BLaER1 (cell line): ENCODE results near the gene SLC25A33.

ENCODE experiments used
- H3K27ac ChIP-seq: shearing (Covaris generic); formaldehyde crosslinking; 2 replicates; pipeline ENCODE4 v1.8.1; 2022
- H3K27me3 ChIP-seq: shearing (Covaris generic); formaldehyde crosslinking; 2 replicates; pipeline ENCODE4 v1.8.1; 2022
- H3K36me3 ChIP-seq: shearing (Covaris generic); formaldehyde crosslinking; 2 replicates; pipeline ENCODE4 v1.8.1; 2022
- H3K4me1 ChIP-seq: shearing (Covaris generic); formaldehyde crosslinking; 2 replicates; pipeline ENCODE4 v1.8.1; 2022
- H3K4me2 ChIP-seq: shearing (Covaris generic); formaldehyde crosslinking; 2 replicates; pipeline ENCODE4 v1.8.1; 2022
- H3K4me3 ChIP-seq: shearing (Covaris generic); formaldehyde crosslinking; 2 replicates; pipeline ENCODE4 v1.8.1; 2022
- H3K9ac ChIP-seq: shearing (Covaris generic); formaldehyde crosslinking; 2 replicates; pipeline ENCODE4 v1.8.1; 2022
- H3K9me3 ChIP-seq: shearing (Covaris generic); formaldehyde crosslinking; 2 replicates; pipeline ENCODE4 v1.8.1; 2022
- H4K20me1 ChIP-seq: shearing (Covaris generic); formaldehyde crosslinking; 2 replicates; pipeline ENCODE4 v1.8.1; 2022
- Cebpa-rat ChIP-seq: shearing (Covaris generic); IDR thresholded peaks from 2 replicates; pipeline ENCODE4 v1.8.1; 2022

Gene SLC25A33

DNA sequence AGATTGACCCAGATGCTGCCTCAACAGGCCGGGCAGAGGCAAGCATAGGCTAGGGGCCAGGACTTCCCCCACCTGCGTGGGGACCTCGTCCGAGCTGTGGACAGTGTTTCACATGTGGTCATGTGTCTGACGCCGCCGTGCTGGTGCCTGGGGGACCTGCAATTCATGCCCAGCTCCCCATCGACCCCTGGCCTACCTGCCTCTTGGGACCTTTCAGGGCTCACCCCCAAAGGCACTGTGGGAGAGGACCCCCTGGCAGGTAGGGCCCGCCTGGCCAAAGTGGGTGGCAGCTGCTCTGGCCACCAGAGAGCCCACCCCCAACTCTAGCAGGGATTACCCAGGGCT is 53.9 kb downstream of the SLC25A33 start:
- Histone ChIP-seq H4K20me1 (peaks cover 91% of the 10 kb centered on the region), H3K9ac (peak overlapping the region; percentile 87), H3K4me3 (peak overlapping the region; percentile 96), H3K27ac (peak overlapping the region; percentile 95), H3K27me3 (no peaks in the 10 kb centered on the region), H3K36me3 (peaks cover 37% of the 10 kb centered on the region), H3K9me3 (no peaks in the 10 kb centered on the region), H3K4me2 (peak overlapping the region; percentile 99), H3K4me1 (peaks cover 81% of the 10 kb centered on the region)
- TF ChIP-seq Cebpa-rat, result no peak

DNA sequence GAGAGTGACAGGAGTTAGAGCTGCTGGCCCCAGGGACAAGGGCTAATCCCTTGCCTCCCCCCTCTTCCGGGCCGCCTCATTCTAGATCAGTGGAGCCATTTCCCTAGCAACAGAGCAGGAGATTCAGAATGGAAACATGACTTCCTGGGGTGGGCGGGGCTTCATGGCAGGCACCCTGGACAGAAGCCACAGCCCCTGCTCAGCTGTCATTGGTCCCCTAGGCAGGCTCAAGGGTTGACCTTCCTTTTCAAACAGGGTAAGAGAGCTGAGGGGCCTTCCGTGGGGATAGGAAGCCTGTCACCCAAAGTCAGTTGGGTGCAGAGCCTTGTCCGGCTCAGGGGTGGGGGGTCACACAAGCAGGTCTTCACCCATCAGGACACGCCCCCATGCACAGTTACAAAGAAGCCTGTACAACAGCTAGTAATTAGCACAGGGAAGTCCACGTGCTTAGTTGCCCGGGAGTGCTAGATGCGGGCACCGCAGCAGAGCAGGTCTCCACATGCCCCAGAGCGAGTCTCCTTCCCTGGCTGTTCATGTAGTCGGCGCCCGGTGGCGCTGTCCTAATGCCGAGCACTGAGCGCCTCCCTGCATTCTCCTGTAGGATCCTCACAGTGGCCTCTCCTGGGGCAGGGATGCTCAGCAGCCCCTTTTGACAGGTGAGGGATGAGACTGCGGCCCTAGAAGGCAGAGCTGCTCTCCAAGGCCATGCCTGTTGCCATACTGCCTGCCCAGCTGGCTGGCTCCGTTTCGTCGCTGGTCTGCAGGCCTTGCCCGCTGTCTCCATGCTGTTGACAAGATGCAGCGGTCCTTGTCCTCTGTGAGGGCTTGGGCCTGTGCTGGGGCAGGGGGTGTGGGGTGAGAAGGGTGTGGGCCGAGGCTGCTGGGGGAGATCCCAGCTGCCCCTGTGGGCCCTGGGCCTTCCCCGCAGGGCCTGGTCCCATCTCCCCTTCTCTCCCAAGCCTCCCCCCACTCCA is 54.5 kb downstream of the SLC25A33 start:
- TF ChIP-seq Cebpa-rat, result no peak
- Histone ChIP-seq H4K20me1 (peaks cover 98% of the 10 kb centered on the region), H3K27me3 (no peaks in the 10 kb centered on the region), H3K4me3 (peak overlapping the region; percentile 96), H3K9me3 (no peaks in the 10 kb centered on the region), H3K27ac (peak overlapping the region; percentile 95), H3K9ac (peak overlapping the region; percentile 87), H3K36me3 (peaks cover 43% of the 10 kb centered on the region), H3K4me2 (peak overlapping the region; percentile 99), H3K4me1 (peaks cover 83% of the 10 kb centered on the region)

DNA sequence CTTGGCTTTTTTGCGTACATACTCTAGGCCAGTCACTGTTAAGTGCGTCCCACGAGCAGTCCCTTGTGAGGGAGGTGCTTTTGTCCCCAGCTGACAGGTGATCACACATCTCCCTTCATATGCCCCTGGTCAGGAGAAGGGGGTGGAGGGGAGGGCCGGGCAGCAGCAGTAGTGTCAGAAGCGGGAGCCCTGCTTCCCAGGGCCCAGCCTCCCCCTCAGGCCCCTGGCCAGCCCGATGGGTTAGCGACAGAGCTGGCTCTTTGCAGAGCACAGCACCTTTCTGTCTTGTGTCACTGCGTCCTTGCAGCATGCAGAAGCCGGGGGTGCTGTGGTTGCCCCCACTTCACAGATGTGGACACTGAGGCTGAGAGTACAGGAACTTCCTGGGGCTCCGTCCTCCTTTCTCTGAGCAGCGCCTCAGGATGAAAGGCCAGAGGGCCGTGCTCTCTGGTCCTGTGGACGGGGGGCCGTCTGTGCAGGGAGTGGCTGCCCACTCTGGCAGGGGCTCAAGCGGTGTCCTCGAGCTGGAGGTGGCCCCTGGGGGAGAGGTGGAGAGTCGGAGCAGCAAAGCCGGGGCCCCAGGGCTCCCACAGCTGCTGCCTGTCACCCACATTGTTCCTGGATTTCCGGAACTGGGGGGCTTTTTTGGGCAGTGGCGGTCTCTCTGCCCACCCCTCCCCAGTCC is 55.3 kb downstream of the SLC25A33 start:
- Histone ChIP-seq H3K27me3 (no peaks in the 10 kb centered on the region), H3K9me3 (no peaks in the 10 kb centered on the region), H3K4me2 (peak overlapping the region; percentile 99), H3K9ac (peak overlapping the region; percentile 70), H3K36me3 (peaks cover 52% of the 10 kb centered on the region), H3K27ac (peak overlapping the region; percentile 80), H3K4me1 (peaks cover 91% of the 10 kb centered on the region), H3K4me3 (peak overlapping the region; percentile 96; the same call in 1 of the 2 replicates), H4K20me1 (peaks cover 100% of the 10 kb centered on the region)
- TF ChIP-seq Cebpa-rat, result no peak

DNA sequence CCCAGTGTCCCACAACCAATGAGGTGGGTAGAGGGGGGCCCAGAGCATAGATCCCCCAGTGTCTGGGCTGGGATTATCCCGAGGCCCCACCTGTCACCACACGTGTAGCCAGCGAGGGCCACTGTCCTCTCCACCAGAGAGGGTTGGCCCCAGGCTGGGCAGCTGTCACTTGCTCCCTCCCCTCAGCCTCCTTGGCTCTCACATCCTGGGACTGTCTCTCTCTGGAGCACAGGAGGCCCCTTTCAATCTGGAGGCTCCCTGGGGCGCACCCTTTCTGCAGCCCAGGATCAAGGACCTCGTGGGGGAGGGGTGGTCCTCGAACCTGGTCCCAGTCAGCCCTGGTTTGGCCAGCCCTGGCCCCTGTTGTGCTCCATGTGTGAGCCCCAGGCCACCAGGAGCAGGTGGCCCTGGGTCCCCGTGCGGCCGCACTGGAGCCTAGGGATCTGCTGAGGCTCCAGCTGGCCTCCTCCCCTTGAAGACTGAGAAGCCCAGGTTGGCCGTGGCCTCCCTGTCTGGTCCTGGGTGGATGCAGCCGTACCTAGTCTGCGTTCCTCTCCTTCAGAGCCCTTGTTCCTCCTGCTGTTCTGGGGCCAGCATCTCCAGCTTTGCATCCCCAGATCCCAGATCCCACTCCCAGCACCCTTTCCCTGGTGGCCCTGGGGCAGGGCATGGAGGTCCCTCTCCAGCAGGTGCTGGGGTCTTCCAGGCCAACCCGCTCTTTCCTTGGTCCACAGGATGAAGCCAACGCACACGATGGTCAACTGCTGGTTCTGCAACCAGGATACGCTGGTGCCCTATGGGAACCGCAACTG is 56.1 kb downstream of the SLC25A33 start:
- peak overlapping the region; percentile 80 for H3K27ac ChIP-seq
- H3K4me1 ChIP-seq, result peaks cover 91% of the 10 kb centered on the region
- H3K4me2 ChIP-seq, result peak overlapping the region; percentile 99
- TF ChIP-seq Cebpa-rat, result no peak
- H4K20me1 ChIP-seq, result peaks cover 100% of the 10 kb centered on the region
- H3K9me3 ChIP-seq, result no peaks in the 10 kb centered on the region
- peak overlapping the region; percentile 14; the same call in 1 of the 2 replicates for H3K4me3 ChIP-seq
- no peaks in the 10 kb centered on the region for H3K27me3 ChIP-seq
- H3K36me3 ChIP-seq, result peaks cover 59% of the 10 kb centered on the region
- H3K9ac ChIP-seq, result peak overlapping the region; percentile 70

DNA sequence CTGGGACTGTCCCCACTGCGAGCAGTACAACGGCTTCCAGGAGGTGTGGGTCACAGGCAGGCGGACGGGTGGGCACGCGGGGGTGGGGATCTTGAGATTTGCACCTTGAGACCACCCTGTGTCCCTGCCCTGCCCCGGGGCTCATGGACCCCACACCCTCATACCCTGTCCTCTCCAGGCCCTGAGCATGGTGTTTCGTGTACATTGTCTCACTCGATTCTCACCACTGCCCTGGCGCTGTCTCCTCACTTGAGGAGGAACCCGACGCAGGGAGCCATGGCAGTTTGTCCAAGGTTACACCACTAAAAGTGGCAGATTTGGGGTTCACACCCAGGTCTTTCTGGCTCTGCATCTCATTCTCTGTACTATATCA is 56.7 kb downstream of the SLC25A33 start:
- Histone ChIP-seq H3K9ac (peak overlapping the region; percentile 53), H3K9me3 (no peaks in the 10 kb centered on the region), H3K36me3 (peaks cover 65% of the 10 kb centered on the region), H3K27me3 (no peaks in the 10 kb centered on the region), H3K4me1 (peaks cover 87% of the 10 kb centered on the region), H3K4me2 (peak overlapping the region; percentile 99), H3K27ac (peak overlapping the region; percentile 80), H4K20me1 (peaks cover 100% of the 10 kb centered on the region), H3K4me3 (no peak overlapping the region)
- TF ChIP-seq Cebpa-rat, result no peak

DNA sequence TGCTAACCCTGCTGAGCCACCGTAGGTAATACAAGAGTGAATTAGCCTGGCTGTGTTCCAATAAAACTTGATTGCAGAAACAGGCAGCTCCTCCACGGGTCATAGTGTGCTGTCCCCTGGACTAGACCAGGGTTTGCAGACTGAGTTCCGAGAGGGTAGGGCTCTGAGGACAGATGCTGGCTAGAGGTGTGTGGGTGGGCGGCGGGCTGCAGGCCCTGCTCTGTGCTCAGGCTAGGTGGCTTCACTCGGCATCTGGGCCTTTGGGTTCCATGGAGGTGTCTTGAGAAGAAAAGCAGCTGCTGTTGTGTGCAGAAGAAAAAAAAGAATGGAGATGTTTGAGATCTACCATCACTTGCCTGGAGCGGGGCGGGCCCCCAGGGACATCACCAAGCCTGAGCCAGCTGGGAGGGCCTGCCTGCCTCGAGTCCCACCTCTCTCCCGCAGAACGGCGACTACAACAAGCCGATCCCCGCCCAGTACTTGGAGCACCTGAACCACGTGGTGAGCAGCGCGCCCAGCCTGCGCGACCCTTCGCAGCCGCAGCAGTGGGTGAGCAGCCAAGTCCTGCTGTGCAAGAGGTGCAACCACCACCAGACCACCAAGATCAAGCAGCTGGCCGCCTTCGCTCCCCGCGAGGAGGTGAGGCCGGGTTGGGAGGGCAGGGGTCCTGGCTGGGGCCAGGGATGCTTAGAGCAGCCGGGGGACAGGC is 57.3 kb downstream of the SLC25A33 start:
- Histone ChIP-seq H3K4me3 (no peak overlapping the region), H3K4me1 (peaks cover 83% of the 10 kb centered on the region), H3K4me2 (peak overlapping the region; percentile 99), H3K27ac (peak overlapping the region; percentile 80; the same call in 1 of the 2 replicates), H4K20me1 (peaks cover 100% of the 10 kb centered on the region), H3K9me3 (no peaks in the 10 kb centered on the region), H3K9ac (peak overlapping the region; percentile 53), H3K27me3 (no peaks in the 10 kb centered on the region), H3K36me3 (peaks cover 71% of the 10 kb centered on the region)
- no peak for TF ChIP-seq Cebpa-rat

DNA sequence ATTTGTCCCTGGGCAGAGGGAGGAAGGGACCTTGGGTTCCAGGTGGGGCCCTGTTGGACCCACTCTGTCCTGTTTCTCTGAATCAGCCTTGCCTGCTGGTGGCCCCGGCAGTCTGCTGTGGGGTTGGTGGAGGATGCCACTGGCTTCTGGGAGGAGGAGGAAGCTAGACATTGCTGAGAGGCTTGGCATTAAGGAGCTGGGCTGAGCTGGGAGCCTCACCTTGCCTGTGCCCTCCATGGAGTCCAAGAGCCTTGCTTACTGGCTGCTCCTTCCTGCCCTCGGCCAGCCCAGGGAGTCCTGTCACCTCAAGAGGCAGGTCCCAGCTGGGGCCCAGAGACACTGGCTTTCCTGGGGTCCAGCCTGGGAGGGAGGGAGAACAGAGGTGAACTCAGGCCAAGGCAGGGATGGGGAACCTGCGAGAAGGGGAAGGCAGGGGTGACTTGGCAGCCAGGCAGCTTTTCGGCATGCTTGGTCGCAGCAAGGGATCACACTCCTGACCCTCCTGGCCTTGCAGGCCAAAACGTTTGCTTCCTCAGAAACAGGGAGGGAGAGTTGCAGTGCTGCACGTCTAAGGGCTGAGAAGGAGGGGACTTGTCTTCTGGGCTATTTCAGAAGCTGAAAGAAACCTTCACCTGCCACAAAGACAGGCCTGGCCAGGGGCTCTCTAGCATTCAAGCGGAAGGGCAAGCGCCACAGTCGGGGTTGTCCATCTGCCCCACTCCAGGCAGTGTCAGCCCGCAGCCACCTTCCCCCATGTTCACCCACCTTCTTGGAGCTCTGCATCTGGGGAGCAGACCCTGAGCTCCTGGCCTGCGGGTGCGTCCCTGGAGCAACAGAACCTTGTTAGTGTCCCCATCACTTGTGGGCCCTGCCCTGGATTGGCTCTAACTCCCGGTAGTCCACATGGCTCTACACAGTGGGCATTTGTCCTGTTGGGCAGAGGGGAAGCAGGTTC is 58.4 kb downstream of the SLC25A33 start:
- H3K36me3 ChIP-seq, result peaks cover 82% of the 10 kb centered on the region

DNA sequence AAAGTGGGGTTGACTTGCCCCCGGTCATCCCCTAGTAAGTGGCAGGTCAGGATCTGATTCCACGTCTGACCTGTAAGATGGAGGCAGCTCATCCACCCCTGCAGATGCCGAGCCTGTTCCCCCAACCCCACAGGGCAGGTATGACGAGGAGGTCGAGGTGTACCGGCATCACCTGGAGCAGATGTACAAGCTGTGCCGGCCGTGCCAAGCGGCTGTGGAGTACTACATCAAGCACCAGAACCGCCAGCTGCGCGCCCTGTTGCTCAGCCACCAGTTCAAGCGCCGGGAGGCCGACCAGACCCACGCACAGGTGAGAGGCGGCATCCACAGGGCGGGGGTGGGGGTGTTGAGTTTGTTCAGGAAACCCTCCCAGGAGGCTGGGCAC is 59.0 kb downstream of the SLC25A33 start:
- Histone ChIP-seq H3K4me3 (no peak overlapping the region), H3K9me3 (no peaks in the 10 kb centered on the region), H4K20me1 (peaks cover 97% of the 10 kb centered on the region), H3K27me3 (no peaks in the 10 kb centered on the region), H3K27ac (no peak overlapping the region), H3K4me2 (no peak overlapping the region), H3K36me3 (peaks cover 89% of the 10 kb centered on the region), H3K9ac (no peak overlapping the region), H3K4me1 (peaks cover 71% of the 10 kb centered on the region)
- TF ChIP-seq Cebpa-rat, result no peak

More for the DNA sequence above, 58.4 kb downstream of the SLC25A33 start:
- H4K20me1 ChIP-seq, result peaks cover 97% of the 10 kb centered on the region
- H3K4me3 ChIP-seq, result no peak overlapping the region
- H3K9me3 ChIP-seq, result no peaks in the 10 kb centered on the region
- no peaks in the 10 kb centered on the region for H3K27me3 ChIP-seq
- peaks cover 78% of the 10 kb centered on the region for H3K4me1 ChIP-seq
- H3K4me2 ChIP-seq, result no peak overlapping the region
- no peak for TF ChIP-seq Cebpa-rat
- H3K27ac ChIP-seq, result peak overlapping the region; percentile 12; the same call in 1 of the 2 replicates
- H3K9ac ChIP-seq, result no peak overlapping the region
